ENCODE results near the gene TOP3A.

The TOP3A gene

DNA sequence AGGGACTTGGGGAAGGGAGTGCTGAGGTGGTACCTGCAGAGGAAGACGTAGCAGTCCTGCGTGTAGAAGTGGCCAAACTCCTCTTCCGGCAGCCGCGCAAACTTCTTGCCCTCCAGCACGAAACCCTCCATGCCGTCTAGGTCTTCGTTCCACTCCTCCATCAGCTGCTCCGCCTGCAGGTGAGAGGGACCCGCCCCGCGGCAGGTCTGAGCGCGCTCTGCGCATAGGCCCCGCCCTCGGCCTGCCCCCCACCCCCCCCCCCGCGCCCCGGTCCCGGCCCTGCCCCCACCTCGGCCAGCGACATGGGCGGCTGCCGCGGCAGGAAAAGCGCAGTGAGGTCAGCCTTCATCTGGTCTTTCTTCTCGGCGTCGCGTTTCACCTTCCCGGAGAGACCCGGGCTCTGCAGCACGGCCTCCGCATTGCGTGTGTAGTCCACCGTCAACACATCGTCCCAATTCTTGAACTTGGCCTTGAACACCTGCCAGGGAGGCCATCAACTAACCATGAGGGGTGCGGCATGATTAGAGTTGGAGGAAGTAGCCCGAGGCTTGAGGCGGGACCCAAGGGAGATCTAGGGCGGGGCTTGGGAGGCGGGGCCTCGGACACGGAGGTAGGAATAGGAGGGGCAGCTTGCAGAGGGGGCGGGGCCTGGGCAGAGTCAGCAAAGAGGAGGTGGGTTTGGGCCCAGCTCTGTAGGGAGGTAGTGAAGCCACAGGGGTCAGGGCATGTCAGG lies 67.7 kb downstream of the TOP3A start:
- H3K4me3 ChIP-seq (ENCODE audit: low read depth, low read length): no peak overlapping the region
- peak; percentile 75 for DNase-seq (ENCODE audit: low read depth)

DNA sequence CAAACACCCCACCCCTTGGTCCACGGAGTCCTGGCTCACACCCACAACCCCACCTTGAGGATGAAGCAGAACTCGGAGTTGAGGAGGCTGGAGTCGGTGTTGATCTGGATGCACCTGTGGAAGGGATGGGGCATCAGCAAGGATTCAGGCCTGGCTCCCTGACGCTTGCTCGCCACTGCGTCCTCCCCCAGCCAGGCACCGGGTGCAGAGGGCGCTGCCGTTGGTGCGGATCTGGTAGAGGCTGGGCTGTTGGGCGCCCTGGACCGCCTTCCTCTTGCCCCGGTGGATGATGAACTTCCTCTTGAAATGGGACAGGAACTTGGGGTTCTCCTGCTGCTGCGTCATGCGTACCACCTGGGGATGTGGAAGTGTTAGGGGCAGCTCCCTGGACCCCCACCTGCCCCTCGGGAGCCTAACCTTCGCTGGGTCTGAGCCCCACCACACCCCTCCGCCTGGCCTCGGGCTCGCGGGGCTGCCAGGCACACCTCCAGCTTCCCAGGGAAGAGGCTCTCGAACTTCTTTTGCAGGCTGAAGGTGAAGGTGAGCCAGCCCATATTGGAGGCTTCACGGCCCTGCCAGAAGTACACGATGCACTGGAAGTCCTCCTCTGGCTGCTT lies 68.6 kb downstream of the TOP3A start:
- no peak overlapping the region for H3K4me3 ChIP-seq (ENCODE audit: low read depth, low read length)
- DNase-seq (ENCODE audit: low read depth): no peak
- TF ChIP-seq POLR2A (IDR thresholded peaks at IDR 0.05; ENCODE audit: extremely low read depth, insufficient read length): no peak
- TF ChIP-seq, protein P1, sequence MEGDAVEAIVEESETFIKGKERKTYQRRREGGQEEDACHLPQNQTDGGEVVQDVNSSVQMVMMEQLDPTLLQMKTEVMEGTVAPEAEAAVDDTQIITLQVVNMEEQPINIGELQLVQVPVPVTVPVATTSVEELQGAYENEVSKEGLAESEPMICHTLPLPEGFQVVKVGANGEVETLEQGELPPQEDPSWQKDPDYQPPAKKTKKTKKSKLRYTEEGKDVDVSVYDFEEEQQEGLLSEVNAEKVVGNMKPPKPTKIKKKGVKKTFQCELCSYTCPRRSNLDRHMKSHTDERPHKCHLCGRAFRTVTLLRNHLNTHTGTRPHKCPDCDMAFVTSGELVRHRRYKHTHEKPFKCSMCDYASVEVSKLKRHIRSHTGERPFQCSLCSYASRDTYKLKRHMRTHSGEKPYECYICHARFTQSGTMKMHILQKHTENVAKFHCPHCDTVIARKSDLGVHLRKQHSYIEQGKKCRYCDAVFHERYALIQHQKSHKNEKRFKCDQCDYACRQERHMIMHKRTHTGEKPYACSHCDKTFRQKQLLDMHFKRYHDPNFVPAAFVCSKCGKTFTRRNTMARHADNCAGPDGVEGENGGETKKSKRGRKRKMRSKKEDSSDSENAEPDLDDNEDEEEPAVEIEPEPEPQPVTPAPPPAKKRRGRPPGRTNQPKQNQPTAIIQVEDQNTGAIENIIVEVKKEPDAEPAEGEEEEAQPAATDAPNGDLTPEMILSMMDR (IDR thresholded peaks at IDR 0.05; ENCODE audit: low read depth, low read length): no peak
- no peak for TF ChIP-seq MYC (IDR thresholded peaks at IDR 0.05; ENCODE audit: low read depth, low read length)

More for the DNA sequence above, 67.7 kb downstream of the TOP3A start:
- no peak for TF ChIP-seq MYC (IDR thresholded peaks at IDR 0.05; ENCODE audit: low read depth, low read length)
- TF ChIP-seq, protein P1 (IDR thresholded peaks at IDR 0.05; ENCODE audit: low read depth, low read length): no peak
- TF ChIP-seq POLR2A (IDR thresholded peaks at IDR 0.05; ENCODE audit: extremely low read depth, insufficient read length): no peak
- TF ChIP-seq, protein P2, sequence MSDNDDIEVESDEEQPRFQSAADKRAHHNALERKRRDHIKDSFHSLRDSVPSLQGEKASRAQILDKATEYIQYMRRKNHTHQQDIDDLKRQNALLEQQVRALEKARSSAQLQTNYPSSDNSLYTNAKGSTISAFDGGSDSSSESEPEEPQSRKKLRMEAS (IDR thresholded peaks at IDR 0.05; ENCODE audit: low read depth, low read length): no peak

DNA sequence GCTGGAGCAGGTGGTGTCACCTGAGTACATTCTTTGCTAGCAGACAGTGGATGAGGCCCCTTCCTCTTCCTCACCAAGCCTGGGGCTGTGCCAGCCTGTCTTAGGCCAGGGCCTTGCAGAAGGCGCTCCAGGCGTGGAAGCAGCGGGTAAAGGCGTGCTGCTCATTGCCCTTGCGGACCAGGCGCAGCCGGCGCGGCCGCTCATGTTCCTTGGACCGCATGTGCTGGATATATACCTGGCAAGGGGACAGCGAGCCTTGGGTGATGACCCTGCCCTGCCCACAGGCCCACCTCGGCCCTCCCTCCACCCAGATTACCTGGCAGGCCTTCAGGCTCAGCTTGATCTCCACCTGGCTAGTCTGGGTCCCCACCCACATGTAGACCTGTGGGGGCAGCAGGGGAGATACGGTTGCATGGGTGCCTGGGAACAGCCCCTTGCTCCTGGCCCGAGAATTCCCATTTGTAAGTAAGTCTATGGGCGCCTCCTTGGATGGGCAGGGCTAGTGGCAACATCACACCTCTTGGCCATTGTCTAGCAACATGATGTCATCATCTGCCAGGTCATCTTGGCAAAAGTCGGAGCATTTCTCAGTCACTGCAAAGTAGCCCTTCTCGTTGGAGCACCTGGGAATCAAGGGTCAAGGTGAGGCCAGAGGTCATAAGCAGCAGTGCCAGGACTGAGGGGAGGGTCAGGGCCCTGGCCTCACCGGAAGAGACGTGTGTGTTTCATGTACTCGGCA lies 69.6 kb downstream of the TOP3A start:
- no peak overlapping the region for H3K4me3 ChIP-seq (ENCODE audit: low read depth, low read length)
- TF ChIP-seq, protein P2 (IDR thresholded peaks at IDR 0.05; ENCODE audit: low read depth, low read length): no peak
- TF ChIP-seq, protein P1 (IDR thresholded peaks at IDR 0.05; ENCODE audit: low read depth, low read length): no peak
- TF ChIP-seq POLR2A (IDR thresholded peaks at IDR 0.05; ENCODE audit: extremely low read depth, insufficient read length) (no peak), MYC (IDR thresholded peaks at IDR 0.05; ENCODE audit: low read depth, low read length) (no peak)

DNA sequence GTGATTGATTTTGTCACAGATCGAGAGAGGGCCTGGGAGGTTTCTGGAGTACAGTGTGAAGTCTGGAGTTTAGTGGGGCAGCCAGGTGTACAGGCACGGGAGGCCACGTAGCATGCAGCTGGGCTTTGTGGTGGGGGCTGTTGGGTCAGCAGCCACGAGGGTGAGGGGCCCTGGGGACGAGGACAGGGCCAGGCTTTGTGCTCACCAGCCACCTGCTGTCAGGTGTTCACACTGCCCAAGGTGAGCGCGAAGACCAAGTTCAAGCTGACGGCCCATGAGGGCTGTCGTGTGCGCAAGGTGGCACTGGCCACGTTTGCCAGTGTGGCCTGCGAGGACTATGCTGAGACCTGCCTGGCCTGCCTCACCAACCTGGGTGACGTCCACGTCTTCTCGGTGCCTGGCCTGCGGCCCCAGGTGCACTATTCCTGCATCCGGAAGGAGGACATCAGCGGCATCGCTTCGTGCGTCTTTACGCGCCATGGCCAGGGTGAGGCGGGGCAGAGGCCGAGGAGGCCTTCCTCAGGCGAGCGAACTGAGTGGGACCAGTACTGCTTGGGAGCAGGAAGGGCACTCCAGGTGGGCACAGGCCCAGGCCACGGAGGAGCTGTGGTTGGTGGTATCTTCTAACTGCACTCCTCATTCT lies 73.4 kb downstream of the TOP3A start:
- TF ChIP-seq, protein P2 (IDR thresholded peaks at IDR 0.05; ENCODE audit: low read depth, low read length): no peak
- TF ChIP-seq MYC (IDR thresholded peaks at IDR 0.05; ENCODE audit: low read depth, low read length) (no peak), POLR2A (IDR thresholded peaks at IDR 0.05; ENCODE audit: extremely low read depth, insufficient read length) (no peak)
- TF ChIP-seq, protein P1 (IDR thresholded peaks at IDR 0.05; ENCODE audit: low read depth, low read length): no peak

More for the DNA sequence above, 69.6 kb downstream of the TOP3A start:
- DNase-seq (ENCODE audit: low read depth): no peak

DNA sequence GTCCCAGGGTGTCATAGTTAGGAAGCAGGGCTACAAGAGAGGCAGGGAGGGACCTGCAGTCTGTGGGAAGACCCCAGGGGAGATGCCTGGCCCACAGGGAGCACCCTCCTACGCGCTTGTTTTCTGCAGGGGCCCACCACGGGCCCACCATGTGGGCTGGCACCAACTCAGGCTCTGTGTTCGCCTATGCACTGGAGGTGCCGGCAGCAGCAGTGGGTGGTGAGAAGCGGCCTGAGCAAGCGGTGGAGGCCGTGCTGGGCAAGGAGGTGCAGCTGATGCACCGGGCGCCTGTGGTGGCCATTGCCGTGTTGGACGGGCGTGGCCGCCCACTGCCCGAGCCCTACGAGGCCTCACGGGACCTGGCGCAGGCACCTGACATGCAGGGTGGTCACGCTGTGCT lies 74.3 kb downstream of the TOP3A start:
- no peak for DNase-seq (ENCODE audit: low read depth)

More for the DNA sequence above, 73.4 kb downstream of the TOP3A start:
- no peak overlapping the region for H3K4me3 ChIP-seq (ENCODE audit: low read depth, low read length)
- no peak for DNase-seq (ENCODE audit: low read depth)

More for the DNA sequence above, 74.3 kb downstream of the TOP3A start:
- TF ChIP-seq, protein P1 (IDR thresholded peaks at IDR 0.05; ENCODE audit: low read depth, low read length): no peak
- TF ChIP-seq, protein P2 (IDR thresholded peaks at IDR 0.05; ENCODE audit: low read depth, low read length): no peak
- TF ChIP-seq POLR2A (IDR thresholded peaks at IDR 0.05; ENCODE audit: extremely low read depth, insufficient read length) (no peak), MYC (IDR thresholded peaks at IDR 0.05; ENCODE audit: low read depth, low read length) (no peak)
- H3K4me3 ChIP-seq (ENCODE audit: low read depth, low read length): no peak overlapping the region

Measured in NB4 (cell line).